GM10248 (cell line): ENCODE results near the gene MND1.

Source experiments
- CTCF ChIA-PET: fragments of 300-600 bp; sonication (Branson Sonifier 250); formaldehyde crosslinking; extraction: SDS; loops from one replicate; lab custom pipeline; 2021; ENCODE audit warnings: antibody characterized with exemption; lab: Yijun Ruan, JAX
- POLR2A ChIA-PET: fragments of 350-650 bp; sonication (Branson Sonifier 250); formaldehyde crosslinking; extraction: SDS; loops from one replicate; lab custom pipeline; 2020; ENCODE audit warnings: antibody characterized with exemption; lab: Yijun Ruan, JAX
- DNase-seq: peaks from one replicate; pipeline ENCODE4 v3.0.0; 2012; ENCODE audit errors: extremely low spot score
- TF ChIP-seq, protein P1 (sequence below): IDR thresholded peaks from 2 replicates; pipeline ENCODE4 v1.5.1; 2012; ENCODE audit warnings: mild to moderate bottlenecking, low read depth; ENCODE audit errors: extremely low read depth, missing control alignments, control extremely low read depth

The MND1 gene

GRCh38 chr4:153349206-153349805, 4.8 kb downstream of the MND1 start:
- DNase-seq: no peak
- POLR2A ChIA-PET: no interaction called here
- TF ChIP-seq, protein P1, sequence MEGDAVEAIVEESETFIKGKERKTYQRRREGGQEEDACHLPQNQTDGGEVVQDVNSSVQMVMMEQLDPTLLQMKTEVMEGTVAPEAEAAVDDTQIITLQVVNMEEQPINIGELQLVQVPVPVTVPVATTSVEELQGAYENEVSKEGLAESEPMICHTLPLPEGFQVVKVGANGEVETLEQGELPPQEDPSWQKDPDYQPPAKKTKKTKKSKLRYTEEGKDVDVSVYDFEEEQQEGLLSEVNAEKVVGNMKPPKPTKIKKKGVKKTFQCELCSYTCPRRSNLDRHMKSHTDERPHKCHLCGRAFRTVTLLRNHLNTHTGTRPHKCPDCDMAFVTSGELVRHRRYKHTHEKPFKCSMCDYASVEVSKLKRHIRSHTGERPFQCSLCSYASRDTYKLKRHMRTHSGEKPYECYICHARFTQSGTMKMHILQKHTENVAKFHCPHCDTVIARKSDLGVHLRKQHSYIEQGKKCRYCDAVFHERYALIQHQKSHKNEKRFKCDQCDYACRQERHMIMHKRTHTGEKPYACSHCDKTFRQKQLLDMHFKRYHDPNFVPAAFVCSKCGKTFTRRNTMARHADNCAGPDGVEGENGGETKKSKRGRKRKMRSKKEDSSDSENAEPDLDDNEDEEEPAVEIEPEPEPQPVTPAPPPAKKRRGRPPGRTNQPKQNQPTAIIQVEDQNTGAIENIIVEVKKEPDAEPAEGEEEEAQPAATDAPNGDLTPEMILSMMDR: no peak
- CTCF ChIA-PET: interaction anchor here (0.7 to 1.7 kb wide), 4 partner anchors 10 to 401 kb away, joined by 3 to 4 read pairs (median 3); no protein-coding TSS in a partner anchor

DNA sequence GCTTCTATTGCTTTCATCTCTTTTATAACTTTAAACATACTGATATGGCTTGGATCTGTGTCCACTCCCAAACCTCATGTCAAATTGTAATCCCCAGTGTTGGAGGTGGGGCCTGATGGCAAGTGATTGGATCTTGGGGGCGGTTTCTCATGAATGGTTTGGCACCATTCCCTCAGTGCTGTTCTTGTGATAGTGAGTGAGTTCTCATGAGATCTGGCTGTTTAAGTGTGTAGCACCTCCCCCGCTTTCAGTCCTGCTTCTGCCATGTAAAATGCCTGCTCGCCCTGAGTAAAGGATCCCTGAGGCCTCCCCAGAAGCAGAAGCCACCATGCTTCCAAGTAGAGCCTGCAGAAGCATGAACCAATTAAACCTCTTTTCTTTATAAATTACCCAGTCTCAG, 17.7 kb downstream of the MND1 start:
- TF ChIP-seq, protein P1: no peak
- ChIA-PET CTCF (interaction anchor here (0.8 to 5.6 kb wide), 4 partner anchors 8 to 34 kb away, joined by 3 to 23 read pairs (median 4); no protein-coding TSS in a partner anchor), POLR2A (no interaction called here)
- DNase-seq: no peak

DNA sequence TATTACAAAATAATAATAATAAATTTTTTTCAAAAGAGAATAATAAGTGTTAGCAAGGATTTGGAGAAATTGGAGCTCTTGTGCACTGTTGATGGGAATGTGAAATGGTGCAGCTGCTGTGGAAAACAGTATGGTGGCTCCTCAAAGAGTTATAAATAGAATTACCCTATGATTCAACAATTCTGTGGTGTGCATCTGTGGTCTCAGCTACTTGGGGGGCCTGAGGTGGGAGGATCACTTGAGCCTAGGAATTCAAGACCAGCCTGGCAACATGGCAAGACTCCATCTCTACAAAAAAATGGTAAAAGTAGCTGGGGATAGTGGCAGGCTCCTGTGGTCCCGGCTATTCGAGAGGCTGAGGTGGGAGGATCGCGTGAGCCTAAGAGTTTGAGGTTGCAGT, 19.6 kb downstream of the MND1 start:
- ChIA-PET POLR2A (no interaction called here), CTCF (interaction anchor here (0.7 to 5.6 kb wide), 4 partner anchors 10 to 285 kb away, joined by 3 to 23 read pairs (median 3); no protein-coding TSS in a partner anchor)
- TF ChIP-seq, protein P1: no peak
- DNase-seq: no peak

- no peak for DNase-seq
- TF ChIP-seq, protein P1: no peak
- CTCF ChIA-PET: interaction anchor here (0.7 to 5.6 kb wide), 2 partner anchors 9 to 284 kb away, joined by 3 to 23 read pairs; no protein-coding TSS in a partner anchor
- POLR2A ChIA-PET: no interaction called here
Measured at GRCh38 chr4:153365003-153365402, 20.5 kb downstream of the MND1 start.

GRCh38 chr4:153366486-153366885, 22.0 kb downstream of the MND1 start:
- TF ChIP-seq, protein P1: no peak
- no peak for DNase-seq
- ChIA-PET CTCF (interaction anchor here (5.6 kb wide), 1 partner anchor 8 kb away, joined by 23 read pairs; no protein-coding TSS in a partner anchor), POLR2A (no interaction called here)

- TF ChIP-seq, protein P1: no peak
- POLR2A ChIA-PET: no interaction called here
- CTCF ChIA-PET: no interaction called here
- DNase-seq: no peak
Measured at GRCh38 chr4:153367092-153367491, 22.6 kb downstream of the MND1 start.
